OCI-LY3 (cell line): ENCODE data around the gene RASA4.
"Not testable (repeated sequence)": the region's sequence is repeated elsewhere in the genome, so short reads cannot be mapped to it uniquely, and the experiment has no call there.

Experiments used
- EZH2phosphoT487 ChIP-seq: fragments of 200-600 bp; shearing (Covaris generic); IDR thresholded peaks from 2 replicates; pipeline ENCODE4 v1.6.1; 2018; ENCODE audit warnings: antibody characterized with exemption, mixed run types, low read depth
- TF ChIP-seq, protein P1 (sequence below): fragments of 200-600, 300-600 bp; sonication (generic); IDR thresholded peaks from 2 replicates; pipeline ENCODE4 v1.5.1; 2014; ENCODE audit warnings: antibody characterized with exemption, low read length, low read depth

DNA sequence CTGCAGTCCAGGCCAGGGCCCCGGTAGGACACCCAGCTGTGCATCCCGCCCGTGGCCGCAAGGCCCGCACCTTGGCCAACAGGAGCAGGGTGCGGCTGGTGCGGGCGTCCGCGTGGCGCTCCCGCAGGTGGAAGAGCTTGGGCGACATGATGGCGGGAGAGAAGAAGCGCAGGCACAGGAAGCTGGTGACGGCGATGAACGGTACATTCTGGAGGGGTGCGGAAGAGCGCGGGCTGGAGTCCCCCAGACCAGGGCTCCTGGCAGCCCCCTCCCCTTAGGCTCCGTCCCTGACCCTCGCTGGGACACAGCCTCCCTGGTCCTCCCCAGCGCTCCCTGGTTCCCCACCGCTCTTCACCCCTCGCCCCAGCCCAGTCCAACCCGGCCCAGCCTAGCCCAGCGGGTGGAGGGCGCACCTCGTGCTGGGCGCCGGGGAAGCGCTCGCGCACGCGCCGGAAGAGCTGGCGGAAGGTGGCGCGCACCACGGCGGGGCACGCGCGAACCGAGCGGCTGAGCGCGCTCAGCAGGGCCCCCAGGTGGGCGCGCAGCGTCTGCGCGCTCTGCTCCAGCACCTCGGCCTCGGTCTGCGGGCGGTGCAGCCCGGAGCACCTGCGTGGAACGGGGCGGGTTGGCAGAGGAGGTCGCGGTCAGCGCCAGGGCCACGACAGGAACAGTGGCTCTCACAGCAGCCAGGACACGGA is 22.8 kb downstream of the RASA4 start:
- TF ChIP-seq, protein P1, sequence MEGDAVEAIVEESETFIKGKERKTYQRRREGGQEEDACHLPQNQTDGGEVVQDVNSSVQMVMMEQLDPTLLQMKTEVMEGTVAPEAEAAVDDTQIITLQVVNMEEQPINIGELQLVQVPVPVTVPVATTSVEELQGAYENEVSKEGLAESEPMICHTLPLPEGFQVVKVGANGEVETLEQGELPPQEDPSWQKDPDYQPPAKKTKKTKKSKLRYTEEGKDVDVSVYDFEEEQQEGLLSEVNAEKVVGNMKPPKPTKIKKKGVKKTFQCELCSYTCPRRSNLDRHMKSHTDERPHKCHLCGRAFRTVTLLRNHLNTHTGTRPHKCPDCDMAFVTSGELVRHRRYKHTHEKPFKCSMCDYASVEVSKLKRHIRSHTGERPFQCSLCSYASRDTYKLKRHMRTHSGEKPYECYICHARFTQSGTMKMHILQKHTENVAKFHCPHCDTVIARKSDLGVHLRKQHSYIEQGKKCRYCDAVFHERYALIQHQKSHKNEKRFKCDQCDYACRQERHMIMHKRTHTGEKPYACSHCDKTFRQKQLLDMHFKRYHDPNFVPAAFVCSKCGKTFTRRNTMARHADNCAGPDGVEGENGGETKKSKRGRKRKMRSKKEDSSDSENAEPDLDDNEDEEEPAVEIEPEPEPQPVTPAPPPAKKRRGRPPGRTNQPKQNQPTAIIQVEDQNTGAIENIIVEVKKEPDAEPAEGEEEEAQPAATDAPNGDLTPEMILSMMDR, result not testable (repeated sequence)
- TF ChIP-seq EZH2phosphoT487, result not testable (repeated sequence)
